Stimulated activated CD4-positive, alpha-beta T cell treated with anti-CD3 and anti-CD28 coated beads, Interleukin-4, amount 100 ng/mL, for 4 hours (primary cell): Measurements from ENCODE around the gene IMPDH1.
"Not testable (repeated sequence)": the region's sequence is repeated elsewhere in the genome, so short reads cannot be mapped to it uniquely, and the experiment has no call there.

Source experiments
- DNase-seq, 2 experiments: peaks; one replicate each; pipeline ENCODE4 v3.0.0-alpha.2; 2020

IMPDH1 gene

DNA sequence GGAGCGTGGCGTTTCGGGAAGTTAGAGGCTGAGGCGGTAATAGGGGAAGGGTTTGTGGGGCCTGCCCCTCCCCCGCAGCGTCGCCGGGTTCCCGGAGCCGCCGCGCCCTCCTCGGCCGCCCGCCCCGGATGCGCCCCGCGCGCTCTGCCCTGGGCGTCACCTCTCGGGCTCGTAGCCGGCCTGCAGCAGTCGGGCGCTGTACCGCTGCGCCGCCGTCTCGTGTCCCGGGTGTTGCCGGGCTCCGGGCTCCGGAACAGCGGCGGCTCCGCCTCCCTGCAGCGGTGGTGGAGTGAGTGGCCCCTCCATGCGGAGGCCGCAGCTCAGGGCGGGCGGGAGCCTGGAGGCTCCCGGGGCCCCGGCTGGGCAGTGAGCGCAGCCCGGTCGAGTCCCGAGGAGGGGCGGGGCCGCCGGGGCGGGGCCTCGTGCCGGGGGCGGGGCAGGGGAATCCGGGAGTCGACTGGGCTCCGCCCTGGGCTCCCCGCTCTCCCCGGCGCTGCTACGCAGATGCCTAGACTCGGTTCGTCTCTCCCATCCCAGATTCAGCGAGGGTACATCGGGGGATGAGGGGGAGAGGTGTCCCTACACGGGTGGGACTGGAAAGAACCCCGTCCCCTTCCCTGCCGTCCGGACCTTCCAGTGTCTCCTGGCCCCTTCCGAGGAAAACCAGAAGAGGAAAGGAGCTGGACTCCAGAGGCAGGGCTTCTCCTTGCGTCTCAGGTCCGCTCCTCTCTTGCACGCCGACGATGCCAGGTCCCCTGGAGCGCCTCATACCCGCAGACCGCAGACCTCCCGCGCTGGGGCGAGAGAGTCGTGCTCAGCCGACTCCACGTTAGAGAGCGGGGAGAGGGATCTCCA is at the start of gene IMPDH1:
Gene IMPDH1, minus strand, starts transcription at position 387 of the 855 bp plus-strand sequence. Its CDS starts 81 bp downstream, at position 306.
- peak; percentile 78 to 91 for DNase-seq

DNA sequence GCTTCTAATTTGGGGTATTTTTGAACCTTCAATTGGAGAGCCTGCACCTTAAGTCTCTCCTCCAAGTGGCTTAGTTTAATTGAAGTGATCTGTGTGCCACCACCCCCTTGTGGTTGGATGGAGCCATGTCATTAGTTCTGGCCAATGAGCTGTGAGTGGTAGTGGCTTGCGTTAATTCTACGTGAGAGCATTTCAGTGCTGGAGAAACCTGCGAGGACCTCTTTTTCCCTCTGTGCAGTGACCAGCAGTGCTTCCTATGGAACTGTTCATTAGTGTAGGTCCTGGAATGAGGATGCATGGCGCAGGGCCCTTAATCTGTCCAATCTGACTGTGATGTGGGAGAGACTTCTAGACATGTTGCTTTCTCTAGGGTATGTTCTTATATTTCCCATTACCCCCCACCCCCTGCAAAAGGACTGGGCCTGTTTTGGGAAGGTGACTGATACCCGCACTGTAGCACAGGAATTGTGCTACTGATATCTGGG is 49.7 kb upstream of the IMPDH1 start:
- DNase-seq: peak; percentile 31 to 66

DNA sequence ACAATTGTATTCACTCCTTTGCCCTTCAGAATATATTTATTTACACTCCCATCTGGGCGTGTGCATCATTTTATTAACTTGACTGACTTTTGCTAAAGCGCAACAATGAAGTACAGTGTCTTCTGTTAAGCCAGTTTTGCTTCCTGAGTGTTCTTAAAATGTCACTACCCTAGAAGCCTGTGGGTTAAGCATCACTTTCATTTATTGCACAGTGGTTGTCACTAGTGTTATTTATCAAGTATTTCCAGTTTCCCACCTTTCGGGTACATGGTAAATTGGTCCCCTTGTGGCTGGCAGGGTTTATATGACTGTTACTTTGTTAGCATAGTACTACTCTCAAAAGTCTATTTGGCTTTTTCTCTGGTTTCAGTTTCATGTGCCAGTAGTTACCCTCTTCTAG is 49.2 kb upstream of the IMPDH1 start:
- no peak for DNase-seq

DNA sequence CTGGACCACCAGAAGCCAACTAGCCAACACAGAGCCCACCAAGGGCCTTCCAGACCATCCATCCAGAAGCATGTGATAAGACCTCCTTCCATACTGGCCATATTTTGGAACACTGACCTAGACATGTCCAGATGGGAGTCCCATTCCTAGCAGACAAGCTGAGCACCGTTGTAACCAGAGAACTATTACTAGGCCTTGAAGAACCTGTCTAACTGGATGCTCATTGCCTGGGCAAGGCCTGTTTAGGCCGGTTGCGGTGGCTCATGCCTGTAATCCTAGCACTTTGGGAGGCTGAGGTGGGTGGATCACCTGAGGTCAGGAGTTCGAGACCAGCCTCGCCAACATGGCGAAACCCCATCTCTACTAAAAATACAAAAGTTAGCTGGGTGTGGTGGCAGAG is 47.6 kb upstream of the IMPDH1 start:
- not testable (repeated sequence) for DNase-seq

DNA sequence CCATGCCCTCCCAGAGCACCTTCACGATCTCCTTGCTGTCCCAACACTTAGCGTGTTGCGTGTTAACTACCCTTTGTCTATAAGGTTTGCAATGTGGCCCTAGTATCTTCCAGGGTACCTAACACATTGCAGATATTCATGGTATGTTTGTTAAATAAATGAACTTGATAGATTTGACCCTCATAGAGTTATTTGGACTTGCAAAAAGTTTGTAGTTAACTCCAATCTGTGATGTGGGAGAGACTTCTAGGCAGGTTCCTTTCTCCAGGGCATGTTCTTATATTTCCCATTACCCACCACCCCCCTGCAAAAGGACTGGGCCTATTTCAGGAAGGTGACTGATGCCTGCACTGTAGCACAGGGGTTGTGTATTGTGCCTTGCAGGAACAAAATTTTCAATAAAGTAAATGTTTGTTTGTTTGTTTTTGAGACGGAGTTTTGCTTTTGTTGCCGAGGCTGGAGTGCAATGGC is 46.5 kb upstream of the IMPDH1 start:
- DNase-seq: no peak

DNA sequence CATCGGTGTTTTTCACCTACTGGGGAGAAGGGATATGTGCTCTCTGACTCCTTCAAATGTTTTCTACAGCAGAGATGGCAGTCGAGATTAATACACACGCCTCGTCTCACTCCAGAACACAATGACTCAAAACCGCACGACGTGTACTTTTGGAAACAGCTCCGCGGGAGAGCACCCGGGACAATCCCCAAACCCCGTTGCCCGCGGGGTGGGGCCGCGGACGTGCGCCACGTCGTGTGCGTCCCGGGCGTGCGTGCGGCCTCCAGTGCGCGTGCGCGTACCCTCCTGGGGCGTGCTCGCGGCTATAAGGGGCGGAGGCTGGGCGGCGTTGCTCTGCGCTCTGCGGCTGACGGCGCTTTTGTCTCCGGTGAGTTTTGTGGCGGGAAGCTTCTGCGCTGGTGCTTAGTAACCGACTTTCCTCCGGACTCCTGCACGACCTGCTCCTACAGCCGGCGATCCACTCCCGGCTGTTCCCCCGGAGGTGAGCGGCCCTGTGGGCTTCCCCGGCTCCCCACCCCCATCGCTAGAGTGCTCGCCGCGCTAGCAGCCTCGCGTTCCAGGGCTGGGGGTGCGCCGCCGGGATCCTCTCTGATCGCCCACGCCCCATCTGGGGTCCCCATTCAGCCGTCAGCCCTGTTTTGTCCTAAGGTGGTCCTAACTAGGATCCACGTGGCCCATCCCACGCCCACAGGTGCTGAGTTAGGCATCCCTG is 45.9 kb upstream of the IMPDH1 start, which contains the start of gene HILPDA:
Gene HILPDA, plus strand, starts transcription at position 336 of the 712 bp plus-strand sequence. CDS start 1,391 bp downstream, outside the sequence.
- peak; percentile 93 to 94 for DNase-seq

DNA sequence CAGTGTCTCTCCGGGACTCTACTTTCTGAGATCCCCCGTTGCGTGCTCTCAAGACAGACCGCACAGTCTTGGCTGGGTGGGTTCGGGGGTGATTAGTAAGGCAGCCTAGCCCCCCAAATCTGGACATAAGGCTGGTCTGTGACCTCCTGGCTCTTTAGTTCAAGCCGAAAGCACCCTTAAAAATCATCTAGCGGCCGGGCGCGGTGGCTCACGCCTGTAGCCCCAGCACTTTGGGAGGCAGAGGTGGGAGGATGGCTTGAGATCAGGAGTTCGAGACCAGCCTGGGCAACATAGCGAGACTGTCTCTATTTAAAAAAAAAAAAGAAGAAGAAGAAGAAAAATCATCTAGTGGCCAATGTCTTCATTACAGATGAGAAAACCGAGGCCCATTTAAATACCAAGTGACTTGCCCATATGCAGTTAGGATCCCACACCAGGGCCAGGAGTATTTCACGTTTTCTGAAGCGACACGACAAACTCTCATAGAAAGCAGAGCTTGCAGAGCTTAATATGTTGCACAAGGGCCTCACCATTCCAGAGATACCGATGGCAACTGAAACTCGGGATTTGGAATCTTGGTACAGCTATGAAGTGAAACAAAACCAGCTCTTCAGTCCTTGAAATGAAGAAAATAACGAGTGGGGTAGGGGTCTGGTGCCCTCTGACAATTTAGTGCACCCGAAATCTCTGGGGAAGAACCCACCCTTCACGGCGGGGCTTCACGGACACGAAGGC is 45.2 kb upstream of the IMPDH1 start:
- DNase-seq: no peak

DNA sequence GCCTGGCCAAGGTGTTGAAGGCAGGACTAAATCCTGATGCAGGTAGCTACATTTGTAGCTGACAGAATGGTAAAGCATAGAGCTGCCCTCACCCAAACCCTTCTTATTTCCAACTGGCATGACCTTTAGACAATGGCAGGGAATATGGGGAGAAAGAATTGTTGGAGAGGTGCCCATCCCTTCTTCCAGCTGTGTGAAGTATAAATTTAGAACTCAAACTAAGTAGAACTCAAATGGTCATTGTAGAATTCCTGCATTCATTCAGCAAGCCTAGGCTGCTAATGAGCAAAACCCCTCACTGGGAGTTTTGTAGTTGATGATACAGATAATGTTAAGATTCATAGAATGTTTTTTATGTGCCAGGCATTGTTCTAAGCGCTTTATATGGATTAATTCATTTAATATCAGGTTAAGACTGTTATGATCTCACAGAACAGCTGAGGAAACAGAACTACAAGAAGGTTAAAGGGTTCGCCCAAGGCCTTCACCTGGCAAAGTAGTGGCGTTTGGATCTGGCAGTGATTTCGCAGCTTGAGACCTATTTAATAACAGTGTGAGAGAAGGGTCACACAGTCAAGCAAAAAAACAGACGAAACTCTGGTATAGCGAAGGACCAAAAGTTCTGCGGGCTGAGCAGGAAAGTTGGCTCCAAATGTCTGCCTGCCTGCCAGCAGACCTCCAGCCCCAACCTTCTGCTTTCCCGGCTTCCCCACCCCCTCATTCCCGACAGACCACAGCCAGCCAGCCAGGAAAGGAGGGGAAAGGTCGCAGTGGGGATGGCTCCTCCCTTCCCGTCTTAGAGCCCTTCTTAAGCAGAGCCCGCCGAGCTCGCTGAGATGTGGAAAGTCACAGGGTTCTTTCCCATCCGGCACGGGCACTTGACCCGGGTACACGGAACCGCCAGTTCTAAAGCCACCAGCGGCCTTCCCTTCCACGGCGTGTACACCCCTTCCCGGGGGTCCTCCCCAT is 44.3 kb upstream of the IMPDH1 start:
- no peak for DNase-seq

DNA sequence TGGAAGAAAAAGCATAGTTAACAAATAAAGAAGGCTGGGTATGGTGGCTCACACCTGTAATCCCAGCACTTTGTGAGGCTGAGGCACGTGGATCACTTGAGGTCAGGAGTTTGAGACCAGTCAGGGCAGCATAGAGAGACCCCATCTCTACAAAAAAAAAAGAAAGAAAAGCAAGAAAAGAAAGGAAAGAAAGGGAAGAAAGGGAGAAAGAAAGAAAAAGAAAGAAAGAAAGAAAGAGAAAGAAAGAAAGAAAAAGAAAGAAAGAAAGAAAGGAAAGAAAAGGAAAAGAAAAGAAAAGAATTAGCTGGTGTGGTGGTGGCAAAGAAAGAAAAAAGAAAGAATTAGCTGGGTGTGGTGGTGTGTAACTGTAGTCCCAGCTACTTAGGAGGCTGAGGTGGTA is 42.8 kb upstream of the IMPDH1 start:
- no peak for DNase-seq

DNA sequence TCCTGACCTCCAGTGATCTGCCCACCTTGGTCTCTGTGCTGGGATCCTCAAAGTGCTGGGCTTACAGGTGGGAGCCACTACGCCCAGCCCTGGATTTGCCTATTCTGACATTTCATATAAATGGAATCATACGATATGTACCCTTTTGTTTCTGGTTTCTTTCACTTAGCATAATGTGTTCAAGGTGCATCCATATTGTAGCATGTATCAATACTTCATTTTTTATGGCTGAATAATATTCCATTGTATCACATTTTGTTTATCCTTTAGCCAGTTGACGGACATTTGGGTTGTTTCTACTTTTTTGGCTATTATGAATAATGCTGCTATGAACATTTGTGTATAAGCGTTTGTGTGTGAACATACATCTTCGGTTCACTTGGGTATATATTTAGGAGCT is 41.1 kb upstream of the IMPDH1 start:
- no peak for DNase-seq

DNA sequence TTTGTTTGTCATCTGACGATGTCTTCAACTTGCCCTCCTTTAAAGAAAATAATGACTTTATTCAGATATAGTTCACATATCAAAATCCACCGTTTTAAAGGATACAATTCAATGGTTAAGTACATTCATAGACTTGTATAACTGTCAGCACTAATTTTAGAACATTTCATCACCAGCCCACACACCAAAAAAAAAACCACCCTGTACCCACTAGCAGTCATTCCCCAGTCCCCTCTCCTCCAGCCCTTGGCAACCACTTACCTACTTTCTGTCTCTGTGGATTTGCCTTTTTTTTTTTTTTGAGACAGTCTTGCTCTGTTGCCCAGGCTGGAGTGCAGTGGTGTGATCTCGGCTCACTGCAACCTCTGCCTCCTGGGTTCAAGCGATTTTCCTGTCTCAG is 40.6 kb upstream of the IMPDH1 start:
- DNase-seq: no peak

DNA sequence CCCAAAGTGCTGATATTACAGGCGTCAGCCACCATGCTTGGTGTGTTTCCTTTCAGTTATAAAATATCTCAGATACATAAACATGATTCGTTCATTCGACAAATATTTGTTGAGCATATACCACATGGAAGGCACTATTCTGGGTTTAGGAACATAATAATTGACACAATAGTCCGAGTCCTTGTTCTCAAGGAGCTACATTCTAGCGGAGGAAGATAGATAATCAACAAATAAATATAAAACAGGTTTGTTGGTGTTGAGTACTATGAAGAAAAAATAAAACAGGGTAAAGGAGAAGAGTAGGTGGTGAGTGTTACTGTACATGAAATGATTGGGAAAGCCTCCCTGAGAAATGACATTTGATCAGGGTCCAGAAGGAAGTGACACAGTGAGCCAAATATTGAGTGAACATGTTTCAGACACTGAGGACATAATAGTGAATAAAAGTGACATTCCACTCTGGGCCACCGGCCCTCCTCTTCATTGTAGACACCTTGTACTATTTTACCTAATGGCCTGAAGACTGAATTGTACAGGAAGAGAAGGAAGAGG is 39.0 kb upstream of the IMPDH1 start:
- no peak for DNase-seq

DNA sequence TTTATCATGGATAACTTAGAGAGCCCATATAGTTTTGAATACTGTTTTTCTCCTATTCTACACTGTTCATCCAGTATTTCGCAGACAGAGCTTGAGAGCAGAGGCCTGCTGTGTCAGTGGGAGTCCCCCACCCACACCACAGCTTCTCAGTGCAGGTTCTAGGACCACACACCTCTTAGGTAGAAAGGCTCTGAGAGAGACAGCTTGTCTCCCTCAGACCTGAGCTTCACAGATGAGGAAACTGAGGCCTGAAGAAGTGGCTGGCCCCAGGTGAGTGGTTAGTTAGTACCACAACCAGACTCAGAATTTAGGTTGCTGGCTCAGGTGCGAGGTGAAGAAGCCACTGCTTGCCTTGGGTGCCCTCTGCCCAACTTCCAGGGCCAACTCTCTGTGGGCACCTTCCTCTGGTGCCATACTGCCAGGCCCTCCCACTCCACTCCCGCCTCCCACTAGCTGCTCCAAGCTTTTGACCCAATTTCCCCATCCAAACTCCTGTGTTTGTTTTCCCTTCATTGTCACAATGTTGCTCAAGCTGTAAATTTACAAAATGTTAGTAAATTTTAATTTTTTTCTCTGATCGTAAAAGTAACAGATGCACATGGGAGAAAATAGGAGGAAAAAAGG is 38.3 kb upstream of the IMPDH1 start:
- DNase-seq: no peak

DNA sequence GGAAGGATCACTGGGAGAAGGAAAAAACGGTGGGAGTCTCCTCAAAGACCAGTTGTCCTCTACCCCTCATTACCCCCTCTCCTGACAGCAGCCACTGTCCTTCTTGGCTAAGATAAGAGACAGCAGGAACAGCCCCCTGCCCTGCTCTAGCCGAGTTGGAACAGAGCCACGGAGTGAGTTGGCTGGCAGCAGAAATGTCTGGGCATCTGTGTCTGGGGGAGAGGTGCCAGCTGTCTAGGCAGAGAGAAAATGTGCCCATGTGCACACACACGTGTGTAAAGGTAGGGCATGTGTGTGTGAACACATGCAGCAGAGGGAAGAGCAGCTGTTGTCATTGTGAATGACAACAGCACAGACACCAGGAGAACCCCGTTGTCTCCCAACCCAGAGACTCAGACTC is 36.5 kb upstream of the IMPDH1 start:
- DNase-seq: no peak

DNA sequence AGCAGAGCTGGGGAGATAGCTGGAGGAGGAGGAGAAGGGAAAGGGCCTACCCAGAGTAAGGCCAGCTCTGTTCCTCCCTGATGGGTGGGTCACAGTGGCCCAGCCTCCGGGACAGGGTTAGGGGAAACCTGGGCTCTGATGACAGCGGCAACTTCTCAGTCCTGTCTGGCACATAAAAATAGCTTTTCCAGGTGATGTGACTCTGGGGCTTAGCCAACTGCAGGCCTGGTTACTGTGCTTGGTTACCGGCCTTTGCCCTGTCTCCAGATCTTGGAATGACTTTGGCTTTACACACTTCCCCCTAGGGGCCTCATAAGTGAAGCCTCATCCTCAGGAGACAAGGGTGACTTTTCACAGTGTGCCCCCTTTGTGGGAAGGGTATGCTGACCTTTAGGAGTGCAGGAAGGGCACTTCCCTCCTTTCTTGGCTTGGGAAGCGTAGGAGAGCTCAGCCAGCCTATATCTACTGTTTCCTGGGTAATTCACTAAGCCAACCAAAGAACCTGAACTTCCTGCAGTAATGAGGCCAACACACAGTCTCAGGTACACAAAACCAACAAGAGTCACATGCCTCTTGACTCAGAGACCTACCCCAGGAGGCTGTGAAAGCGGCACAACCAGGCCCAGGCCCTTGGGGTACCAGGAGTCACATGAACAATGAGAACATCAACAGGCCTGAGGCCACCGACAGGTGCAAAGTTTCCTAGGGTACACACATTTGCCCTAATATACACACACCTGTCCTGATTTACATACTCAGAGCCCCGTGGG is 34.2 kb upstream of the IMPDH1 start:
- no peak for DNase-seq

DNA sequence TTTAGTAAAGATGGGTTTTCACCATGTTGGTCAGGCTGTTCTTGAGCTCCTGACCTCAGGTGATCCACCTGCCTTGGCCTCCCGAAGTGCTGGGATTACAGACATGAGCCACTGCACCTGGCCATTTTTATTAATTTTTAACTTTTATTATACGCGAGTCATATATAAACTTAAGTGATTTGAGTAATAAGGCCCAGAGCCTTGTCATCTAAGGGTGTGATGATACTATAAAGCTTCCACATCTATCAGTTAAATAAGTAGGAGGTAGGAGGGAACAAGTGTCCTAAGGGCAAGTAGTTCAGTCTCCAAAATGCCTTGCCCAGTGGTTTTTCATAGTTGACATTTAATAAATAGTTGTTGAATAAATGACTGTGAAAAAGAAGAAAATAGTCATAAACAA is 32.6 kb upstream of the IMPDH1 start:
- DNase-seq: no peak

DNA sequence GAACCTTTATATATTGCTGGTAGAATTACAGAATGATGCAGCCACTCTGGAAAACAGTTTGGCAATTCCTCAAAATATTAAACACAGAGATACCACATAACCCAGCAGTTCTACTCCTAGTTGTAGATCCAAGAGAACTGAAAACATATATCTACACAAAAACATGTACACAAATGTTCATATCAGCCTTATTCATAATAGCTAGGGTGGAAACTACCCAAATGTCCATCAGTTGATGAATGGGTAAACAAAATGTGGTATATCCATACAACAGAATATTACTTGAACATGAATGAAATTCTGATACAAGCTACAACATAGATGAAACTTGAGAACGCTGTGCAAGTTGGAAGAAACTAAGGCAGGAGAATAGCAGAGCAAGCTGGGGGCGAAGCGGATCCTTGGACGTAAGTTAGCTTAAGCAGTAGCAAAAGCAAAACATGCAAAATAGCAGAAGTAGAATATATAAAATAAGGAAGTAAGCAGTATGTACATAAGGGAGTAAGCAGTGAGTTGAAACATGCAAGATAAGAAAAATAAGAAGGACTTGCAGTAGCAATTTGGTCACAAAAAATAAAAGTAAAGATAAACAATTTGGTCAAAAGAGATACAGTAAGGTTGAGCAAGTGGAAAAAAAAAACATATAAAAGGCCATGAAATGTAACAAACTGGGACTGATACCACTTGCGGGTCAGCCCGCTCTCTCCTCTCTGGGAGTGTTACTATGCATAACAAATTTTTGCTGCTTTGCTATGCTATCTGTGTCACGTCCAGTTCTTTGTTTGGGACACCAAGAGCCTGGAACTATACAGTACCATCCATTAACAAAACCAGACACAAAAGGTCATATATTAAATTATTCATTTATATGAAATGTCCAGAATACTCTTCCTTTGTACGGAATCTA is 27.9 kb upstream of the IMPDH1 start:
- DNase-seq: no peak

DNA sequence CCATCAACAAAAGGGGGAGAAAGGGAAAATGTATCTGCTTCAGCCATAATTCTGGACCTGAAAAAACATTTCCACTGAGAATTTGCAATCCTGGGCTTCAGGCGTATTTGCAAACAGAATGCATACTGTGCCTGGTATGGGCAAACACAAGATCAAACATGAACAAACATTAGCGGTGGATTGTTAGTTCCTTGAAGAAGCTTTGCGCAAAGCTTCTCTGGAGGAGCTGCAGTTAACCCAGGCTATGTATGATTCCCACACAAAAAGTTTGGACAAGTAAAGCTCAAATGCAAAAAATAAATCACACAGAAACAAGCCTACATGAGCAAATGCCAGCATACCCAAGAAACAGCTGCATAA is 25.5 kb upstream of the IMPDH1 start:
- DNase-seq: no peak
